Osteoblast (primary cell): Measurements from ENCODE around the gene BEGAIN. TPM values are rescaled to one million over a fixed set of nuclear protein-coding genes. Genes with fewer than 3 reads are reported as not detected.

Source experiments
- DNase-seq: peaks from one replicate; pipeline ENCODE4 v3.0.0; 2011; ENCODE audit warnings: low spot score, mixed read lengths; ENCODE audit not compliant: insufficient read length; ENCODE audit errors: missing footprints
- H2AFZ ChIP-seq: 2 replicates; pipeline ENCODE4 v1.6.0; 2011; ENCODE audit warnings: mild to moderate bottlenecking, low read length
- H3K27ac ChIP-seq: 2 replicates; pipeline ENCODE4 v1.5.1; 2011; ENCODE audit warnings: mild to moderate bottlenecking, low read depth, low read length, moderate library complexity
- H3K27me3 ChIP-seq: 2 replicates; pipeline ENCODE4 v1.6.0; 2012; ENCODE audit warnings: mild to moderate bottlenecking, control low read depth, inconsistent platforms, low read length, moderate library complexity; ENCODE audit not compliant: insufficient read depth
- H3K36me3 ChIP-seq: 2 replicates; pipeline ENCODE4 v1.5.1; 2011; ENCODE audit warnings: mild to moderate bottlenecking, low read length, control low read depth, moderate library complexity; ENCODE audit not compliant: insufficient read depth
- H3K4me1 ChIP-seq: 2 replicates; pipeline ENCODE4 v1.5.1; 2011; ENCODE audit warnings: mild to moderate bottlenecking, low read length, control low read depth, moderate library complexity; ENCODE audit not compliant: insufficient read depth
- H3K4me2 ChIP-seq: 2 replicates; pipeline ENCODE4 v1.6.0; 2011; ENCODE audit warnings: mild to moderate bottlenecking, low read length; ENCODE audit not compliant: insufficient read depth
- H3K4me3 ChIP-seq: fragments of 200-600 bp; sonication (generic); 3 replicates; pipeline ENCODE4 v1.5.1; 2012; ENCODE audit warnings: mild to moderate bottlenecking, low read length, inconsistent platforms; ENCODE audit not compliant: insufficient read depth
- H3K79me2 ChIP-seq: 2 replicates; pipeline ENCODE4 v1.6.0; 2012; ENCODE audit warnings: mild to moderate bottlenecking, low read length, control low read depth, inconsistent platforms; ENCODE audit not compliant: insufficient read depth
- H3K9me3 ChIP-seq: 2 replicates; pipeline ENCODE4 v1.5.1; 2011; ENCODE audit warnings: low read depth, low read length, control low read depth
- H4K20me1 ChIP-seq: 2 replicates; pipeline ENCODE4 v1.6.0; 2012; ENCODE audit warnings: mild to moderate bottlenecking, low read length, control low read depth; ENCODE audit not compliant: insufficient read depth
- total RNA-seq: library from RNA; depleted of rRNA; stranded (reverse); fragments of >200 nt; gene quantifications from 2 replicates; pipeline ENCODE4 v1.2.3, GENCODE V29; 2012
- TF ChIP-seq, protein P1 (sequence below): IDR thresholded peaks from 2 replicates; pipeline ENCODE4 v1.5.1; 2011; ENCODE audit warnings: mild to moderate bottlenecking, low read depth, low read length, moderate library complexity; ENCODE audit errors: extremely low read depth

BEGAIN gene
- total RNA-seq, 1 donor: 1.1 TPM

DNA sequence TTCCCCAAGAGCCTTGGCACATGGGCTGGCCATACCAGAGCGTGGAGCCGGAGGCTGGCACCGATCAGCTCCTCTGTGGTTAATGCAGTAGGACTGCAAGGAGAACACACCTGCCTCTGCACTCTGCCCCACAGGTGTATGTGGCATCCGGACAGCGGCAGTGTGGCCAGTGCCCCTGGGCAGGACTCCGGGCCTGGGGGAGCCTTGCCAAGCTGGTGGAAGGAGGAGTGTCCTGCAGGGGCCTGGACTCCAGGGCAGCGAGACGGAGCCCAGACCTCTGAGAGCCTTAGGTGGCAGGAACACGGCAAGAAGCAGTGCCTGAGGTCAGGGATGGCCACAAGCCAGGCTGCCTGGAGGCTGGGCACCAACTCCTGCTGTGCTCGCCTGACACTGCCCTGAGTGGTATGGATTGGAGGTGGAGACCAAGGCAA lies 5.3 kb upstream of the BEGAIN start:
- Histone ChIP-seq H3K27ac (no peak overlapping the region), H3K4me2 (no peak overlapping the region), H2AFZ (no peak overlapping the region), H4K20me1 (no peaks in the 10 kb centered on the region), H3K36me3 (no peaks in the 10 kb centered on the region), H3K4me3 (no peak overlapping the region), H3K9me3 (no peaks in the 10 kb centered on the region), H3K79me2 (no peaks in the 10 kb centered on the region), H3K4me1 (no peaks in the 10 kb centered on the region), H3K27me3 (peaks cover 28% of the 10 kb centered on the region)
- DNase-seq: peak; percentile 76
- TF ChIP-seq, protein P1, sequence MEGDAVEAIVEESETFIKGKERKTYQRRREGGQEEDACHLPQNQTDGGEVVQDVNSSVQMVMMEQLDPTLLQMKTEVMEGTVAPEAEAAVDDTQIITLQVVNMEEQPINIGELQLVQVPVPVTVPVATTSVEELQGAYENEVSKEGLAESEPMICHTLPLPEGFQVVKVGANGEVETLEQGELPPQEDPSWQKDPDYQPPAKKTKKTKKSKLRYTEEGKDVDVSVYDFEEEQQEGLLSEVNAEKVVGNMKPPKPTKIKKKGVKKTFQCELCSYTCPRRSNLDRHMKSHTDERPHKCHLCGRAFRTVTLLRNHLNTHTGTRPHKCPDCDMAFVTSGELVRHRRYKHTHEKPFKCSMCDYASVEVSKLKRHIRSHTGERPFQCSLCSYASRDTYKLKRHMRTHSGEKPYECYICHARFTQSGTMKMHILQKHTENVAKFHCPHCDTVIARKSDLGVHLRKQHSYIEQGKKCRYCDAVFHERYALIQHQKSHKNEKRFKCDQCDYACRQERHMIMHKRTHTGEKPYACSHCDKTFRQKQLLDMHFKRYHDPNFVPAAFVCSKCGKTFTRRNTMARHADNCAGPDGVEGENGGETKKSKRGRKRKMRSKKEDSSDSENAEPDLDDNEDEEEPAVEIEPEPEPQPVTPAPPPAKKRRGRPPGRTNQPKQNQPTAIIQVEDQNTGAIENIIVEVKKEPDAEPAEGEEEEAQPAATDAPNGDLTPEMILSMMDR: no peak

DNA sequence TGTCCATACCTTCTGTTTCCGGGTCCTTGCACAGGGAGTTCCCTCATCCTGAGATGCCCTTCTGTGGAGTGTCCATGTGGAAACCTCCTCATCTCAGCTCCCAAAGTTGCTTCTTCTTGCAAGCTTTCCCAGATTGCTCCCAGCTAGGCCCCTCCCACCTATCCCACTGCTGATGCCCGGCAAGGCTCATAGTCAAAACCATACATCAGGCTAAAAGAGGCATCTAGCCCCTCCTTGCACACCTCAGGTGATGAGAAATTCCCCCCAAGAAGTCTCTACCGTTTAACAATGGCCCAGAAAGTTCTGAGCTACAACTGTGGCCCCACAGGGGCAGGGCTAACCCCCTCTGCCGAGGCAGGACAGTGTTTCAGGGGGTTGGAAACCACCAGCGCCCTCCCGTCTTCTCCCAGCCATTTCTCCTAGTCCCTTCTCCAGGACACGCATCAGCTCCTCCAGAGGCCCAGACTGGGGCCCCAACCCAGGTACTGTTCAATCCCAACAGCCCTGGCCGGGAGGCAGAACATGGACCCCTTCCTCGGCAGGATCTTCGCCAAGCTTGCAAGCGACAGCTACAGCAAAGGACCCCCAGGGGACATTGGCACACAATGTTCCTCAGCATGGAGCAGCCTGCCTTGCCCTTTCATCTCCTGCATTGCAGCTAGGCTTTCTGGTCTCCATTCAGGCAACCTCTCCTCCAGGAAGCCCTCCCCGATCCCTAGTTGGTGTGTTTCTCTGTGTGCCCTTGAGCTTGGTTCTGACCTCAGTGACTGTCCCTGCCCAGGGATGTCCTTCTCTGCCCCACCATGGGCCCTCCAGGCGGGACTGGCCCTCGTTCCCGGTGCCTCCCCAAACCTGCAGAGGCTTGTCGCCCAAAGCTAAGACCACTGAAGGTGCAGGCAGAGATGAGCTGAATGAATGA lies 4.5 kb upstream of the BEGAIN start:
- TF ChIP-seq, protein P1: no peak
- peaks cover 28% of the 10 kb centered on the region for H3K27me3 ChIP-seq
- no peak overlapping the region for H3K27ac ChIP-seq
- DNase-seq: peak; percentile 83
- H2AFZ ChIP-seq: no peak overlapping the region
- H3K4me1 ChIP-seq: no peaks in the 10 kb centered on the region
- H3K4me2 ChIP-seq: no peak overlapping the region
- H3K4me3 ChIP-seq: no peak overlapping the region
- no peaks in the 10 kb centered on the region for H3K79me2 ChIP-seq
- no peaks in the 10 kb centered on the region for H3K9me3 ChIP-seq
- no peaks in the 10 kb centered on the region for H4K20me1 ChIP-seq
- H3K36me3 ChIP-seq: no peaks in the 10 kb centered on the region

DNA sequence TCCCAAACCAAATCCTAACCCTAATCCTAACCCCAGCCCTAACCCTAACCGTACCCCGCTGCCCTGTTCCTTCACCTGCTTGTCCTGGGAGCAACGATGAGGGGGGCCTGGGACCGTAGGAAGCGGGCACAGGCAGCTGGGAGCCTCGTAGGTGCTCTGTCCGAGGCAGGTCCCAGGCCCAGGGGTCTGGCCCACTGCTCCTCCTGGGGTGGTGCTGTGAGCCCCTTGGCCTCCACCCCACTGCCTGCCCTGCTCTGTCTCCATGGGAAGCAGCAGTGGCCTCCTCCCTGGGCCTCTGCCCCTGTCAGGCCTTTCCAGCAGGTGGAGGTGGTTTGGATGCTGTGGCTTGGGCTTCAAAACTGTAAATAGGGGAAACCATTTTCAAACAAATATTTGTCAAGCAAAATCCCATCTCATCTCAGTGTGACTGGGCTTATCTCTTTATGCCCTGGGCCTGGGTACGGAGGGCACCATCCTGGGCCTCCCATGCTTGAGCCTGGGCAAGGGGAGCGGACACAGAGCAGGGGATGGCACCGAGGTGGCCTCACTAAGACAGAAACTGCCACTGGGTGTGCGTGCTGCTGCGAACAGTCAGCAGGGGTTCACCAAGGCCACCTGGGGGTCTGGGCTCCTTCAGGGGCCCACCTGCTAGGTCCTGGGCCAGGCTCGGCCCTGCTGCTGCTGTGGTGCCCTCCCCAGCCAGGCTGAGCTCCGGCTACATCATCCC lies 3.7 kb upstream of the BEGAIN start:
- Histone ChIP-seq H3K27ac (no peak overlapping the region), H4K20me1 (no peaks in the 10 kb centered on the region), H3K4me3 (no peak overlapping the region), H3K36me3 (no peaks in the 10 kb centered on the region), H3K4me1 (no peaks in the 10 kb centered on the region), H3K4me2 (no peak overlapping the region), H3K9me3 (no peaks in the 10 kb centered on the region), H2AFZ (no peak overlapping the region), H3K79me2 (no peaks in the 10 kb centered on the region), H3K27me3 (peaks cover 31% of the 10 kb centered on the region)
- peak; percentile 64 for DNase-seq
- TF ChIP-seq, protein P1: no peak
